CD14-positive monocyte (primary cell): ENCODE measurements around the gene CDC73. TPM values are rescaled to one million over a fixed set of nuclear protein-coding genes. Genes with fewer than 3 reads are reported as not detected.

ENCODE experiments used
- DNase-seq, 3 donors: peaks; one replicate each; pipeline ENCODE4 v3.0.0-alpha.2; 2011 to 2022
- H2AFZ ChIP-seq: 2 replicates; pipeline ENCODE4 v1.6.0; 2012; ENCODE audit warnings: mild to moderate bottlenecking, low read depth, low read length, inconsistent platforms; ENCODE audit not compliant: insufficient read depth, poor library complexity, severe bottlenecking
- H3K27ac ChIP-seq, 2 donors: 1 replicate in 1 of 2; 2 replicates in 1 of 2; pipeline ENCODE4 v1.5.1; 2012 to 2013; ENCODE audit warnings: low read length in 2 of 2, control low read depth in 1 of 2, inconsistent platforms in 1 of 2, low read depth in 1 of 2, mild to moderate bottlenecking in 1 of 2
- H3K27me3 ChIP-seq, 2 donors: one replicate each; pipeline versions ENCODE4 v1.6.0 to v1.6.1; 2011 to 2013; ENCODE audit warnings: low read length in 2 of 2; ENCODE audit not compliant: control insufficient read depth in 2 of 2, insufficient read depth in 2 of 2
- H3K36me3 ChIP-seq, 2 donors: replicated peaks in 1 of 2; 1 replicate in 1 of 2; 2 replicates in 1 of 2; pipeline versions ENCODE4 v1.5.1 to v1.6.1; 2012 to 2013; ENCODE audit warnings: low read length in 2 of 2, control low read depth in 1 of 2, inconsistent platforms in 1 of 2, mild to moderate bottlenecking in 1 of 2; ENCODE audit not compliant: insufficient read depth in 2 of 2, control insufficient read depth in 1 of 2
- H3K4me1 ChIP-seq, 2 donors: 1 replicate in 1 of 2; 2 replicates in 1 of 2; pipeline versions ENCODE4 v1.5.1 to v1.6.1; 2012 to 2013; ENCODE audit warnings: low read length in 2 of 2, control low read depth in 1 of 2, inconsistent platforms in 1 of 2, mild to moderate bottlenecking in 1 of 2, moderate library complexity in 1 of 2; ENCODE audit not compliant: insufficient read depth in 2 of 2, control insufficient read depth in 1 of 2
- H3K4me2 ChIP-seq: replicated peaks from 2 replicates; pipeline ENCODE3; 2012; ENCODE audit warnings: low read length, moderate library complexity, mild to moderate bottlenecking; ENCODE audit not compliant: poor library complexity, severe bottlenecking; ENCODE audit errors: extremely low read depth
- H3K4me3 ChIP-seq, 3 experiments: fragments of 200-600 bp in 1 of 3; sonication (generic) in 1 of 3; replicated peaks in 1 of 3; 1 replicate in 2 of 3; 2 replicates in 1 of 3; pipeline ENCODE4 v1.5.1; 2011 to 2013; ENCODE audit warnings: low read length in 3 of 3, mild to moderate bottlenecking in 3 of 3, control low read depth in 2 of 3, low read depth in 2 of 3, inconsistent platforms in 1 of 3, moderate library complexity in 1 of 3
- H3K79me2 ChIP-seq: 2 replicates; pipeline ENCODE4 v1.6.0; 2012; ENCODE audit warnings: mild to moderate bottlenecking, control low read depth, inconsistent platforms, low read length, moderate library complexity; ENCODE audit not compliant: insufficient read depth
- H3K9ac ChIP-seq: 2 replicates; pipeline ENCODE4 v1.6.0; 2017; ENCODE audit warnings: low read length, mild to moderate bottlenecking; ENCODE audit not compliant: insufficient read depth, poor library complexity, severe bottlenecking
- H3K9me3 ChIP-seq, 2 donors: replicated peaks in 1 of 2; 1 replicate in 1 of 2; 2 replicates in 1 of 2; pipeline versions ENCODE4 v1.5.1 to v1.6.1; 2012 to 2013; ENCODE audit warnings: low read length in 2 of 2, control low read depth in 1 of 2; ENCODE audit not compliant: control insufficient read depth in 1 of 2, insufficient read depth in 1 of 2
- H4K20me1 ChIP-seq: 2 replicates; pipeline ENCODE4 v1.6.0; 2012; ENCODE audit warnings: mild to moderate bottlenecking, low read length, control low read depth, moderate library complexity; ENCODE audit not compliant: insufficient read depth
- H3K27ac Mint-ChIP-seq, 7 donors: one replicate each; pipeline ENCODE4 v1.8.0; 2020; ENCODE audit warnings: mild to moderate bottlenecking in 7 of 7, mixed read lengths in 7 of 7, moderate library complexity in 6 of 7, inconsistent platforms in 2 of 7
- H3K27me3 Mint-ChIP-seq, 3 donors: one replicate each; pipeline ENCODE4 v1.8.0; 2021 to 2022; ENCODE audit warnings: low read depth in 3 of 3, mild to moderate bottlenecking in 3 of 3, mixed read lengths in 3 of 3, moderate library complexity in 3 of 3, inconsistent platforms in 1 of 3
- H3K36me3 Mint-ChIP-seq, 2 donors: one replicate each; pipeline ENCODE4 v1.8.0; 2020; ENCODE audit warnings: mixed read lengths in 2 of 2, inconsistent platforms in 1 of 2, mild to moderate bottlenecking in 1 of 2
- H3K4me1 Mint-ChIP-seq: one replicate; pipeline ENCODE4 v1.8.0; 2020; ENCODE audit warnings: mild to moderate bottlenecking, mixed read lengths
- H3K4me3 Mint-ChIP-seq, 2 donors: one replicate each; pipeline ENCODE4 v1.8.0; 2020; ENCODE audit warnings: mild to moderate bottlenecking in 2 of 2, mixed read lengths in 2 of 2, moderate library complexity in 1 of 2
- H3K9me3 Mint-ChIP-seq, 7 donors: one replicate each; pipeline ENCODE4 v1.8.0; 2020 to 2022; ENCODE audit warnings: mixed read lengths in 7 of 7, mild to moderate bottlenecking in 6 of 7, moderate library complexity in 6 of 7, inconsistent platforms in 2 of 7
- CTCF ChIP-seq: fragments of 200-600 bp; IDR thresholded peaks from one replicate; pipeline ENCODE4 v1.8.0; 2022; ENCODE audit warnings: antibody characterized with exemption, mild to moderate bottlenecking
- WGBS: methylation state at CpG from one replicate; pipeline ENCODE4 v1.1.5; 2013; ENCODE audit warnings: missing lambda C conversion rate; ENCODE audit not compliant: insufficient coverage; 5-methylcytosine and 5-hydroxymethylcytosine counted together
- intact Hi-C, 2 donors: fragments of 100-400 bp; cut with micrococcal nuclease; formaldehyde crosslinking; loops; one replicate each; pipeline versions ENCODE4 v1.15.0 to v1.15.1; 2023
- polyA plus RNA-seq, 3 donors: library from polyadenylated mRNA; depleted of rRNA in 1 of 3; unstranded in 2 of 3; stranded (reverse) in 1 of 3; fragments of 300-500 nt in 2 of 3; fragments of >200 nt in 1 of 3; fragmentation: Illumina TruSeq in 2 of 3; gene quantifications; 1 replicate in 2 of 3; 2 replicates in 1 of 3; pipeline ENCODE4 v1.2.3, GENCODE V29; 2012 to 2021

Gene CDC73
- polyA plus RNA-seq, 3 donors: 14.2 to 60.3 (median 57.2) TPM

- no peak for TF ChIP-seq CTCF
- H3K4me1 ChIP-seq: no peaks in the 10 kb centered on the region
- peaks cover 3% of the 10 kb centered on the region for H3K4me1 Mint-ChIP-seq
- H3K9me3 Mint-ChIP-seq: peaks cover 0 to 12% (median 6%) of the 10 kb centered on the region in 7 donors
- H3K4me3 ChIP-seq: no peak overlapping the region
- peaks cover 13% of the 10 kb centered on the region for H3K79me2 ChIP-seq
- WGBS: no CpG with 5 or more reads among the region's 2 CpGs
- intact Hi-C loops: no loop called here
- H2AFZ ChIP-seq: no peak overlapping the region
- H3K4me2 ChIP-seq: no peak overlapping the region
- no peak for DNase-seq
- H3K9me3 ChIP-seq: peaks cover 0 to 8% of the 10 kb centered on the region in 2 donors
- no peaks in the 10 kb centered on the region for H3K27me3 Mint-ChIP-seq
- peaks cover 10 to 25% of the 10 kb centered on the region in 2 donors for H3K36me3 ChIP-seq
- H3K4me3 Mint-ChIP-seq: no peak overlapping the region
- peaks cover 33 to 34% of the 10 kb centered on the region in 2 donors for H3K36me3 Mint-ChIP-seq
- H3K27ac Mint-ChIP-seq: no peak overlapping the region
- no peak overlapping the region for H3K9ac ChIP-seq
- H3K27ac ChIP-seq: no peak overlapping the region
- peaks cover 30% of the 10 kb centered on the region for H4K20me1 ChIP-seq
- H3K27me3 ChIP-seq: no peaks in the 10 kb centered on the region
These were observed 79.2 kb downstream of the CDC73 start for GRCh38 chr1:193201021-193201420.

- no peak overlapping the region for H3K9ac ChIP-seq
- peaks cover 7% of the 10 kb centered on the region for H3K4me1 Mint-ChIP-seq
- no peak for TF ChIP-seq CTCF
- intact Hi-C loops: no loop called here
- no peak overlapping the region for H2AFZ ChIP-seq
- H3K9me3 ChIP-seq: peaks cover 6 to 27% of the 10 kb centered on the region in 2 donors
- no peak overlapping the region for H3K4me3 ChIP-seq
- peaks cover 7% of the 10 kb centered on the region for H4K20me1 ChIP-seq
- DNase-seq: no peak
- peaks cover 64 to 80% of the 10 kb centered on the region in 2 donors for H3K36me3 Mint-ChIP-seq
- H3K27me3 Mint-ChIP-seq: no peaks in the 10 kb centered on the region
- H3K27ac ChIP-seq: peak overlapping the region in 1 of 2 donors; percentile 11
- no peak overlapping the region for H3K4me3 Mint-ChIP-seq
- WGBS: 94% methylated on average over 3 of the region's 7 CpGs
- H3K4me2 ChIP-seq: no peak overlapping the region
- H3K9me3 Mint-ChIP-seq: peaks cover 9 to 25% (median 19%) of the 10 kb centered on the region in 7 donors
- H3K4me1 ChIP-seq: no peaks in the 10 kb centered on the region
- H3K27ac Mint-ChIP-seq: peak overlapping the region in 4 of 7 donors; percentile 1 to 49 (median 22)
- peaks cover 26 to 98% of the 10 kb centered on the region in 2 donors for H3K36me3 ChIP-seq
- H3K79me2 ChIP-seq: peaks cover 6% of the 10 kb centered on the region
- H3K27me3 ChIP-seq: no peaks in the 10 kb centered on the region
These were observed 89.2 kb downstream of the CDC73 start for GRCh38 chr1:193210996-193211395.
